Esophagus muscularis mucosa (tissue), 4 donors: Measurements from ENCODE around the gene KPNA6.

Experiments
- EP300 ChIP-seq: sonication (generic); formaldehyde crosslinking; IDR thresholded peaks from one replicate; pipeline ENCODE4 v1.6.1; 2017; ENCODE audit warnings: antibody characterized with exemption
- POLR2AphosphoS5 ChIP-seq, 2 donors: sonication (generic); formaldehyde crosslinking; IDR thresholded peaks; one replicate each; pipeline ENCODE4 v1.6.1; 2017; ENCODE audit warnings: antibody characterized with exemption in 2 of 2
- TF ChIP-seq, protein P1 (sequence below), 3 experiments: fragments of 200-600 bp in 2 of 3; fragments of 450-650 bp in 1 of 3; sonication (generic) in 2 of 3; IDR thresholded peaks; one replicate each; pipeline ENCODE4 v1.5.1; 2017 to 2019; ENCODE audit warnings: antibody characterized with exemption in 3 of 3, mild to moderate bottlenecking in 2 of 3, moderate library complexity in 1 of 3

- TF ChIP-seq EP300 (no peak), POLR2AphosphoS5 (IDR thresholded peaks at IDR 0.05) (no peak)
- TF ChIP-seq, protein P1, sequence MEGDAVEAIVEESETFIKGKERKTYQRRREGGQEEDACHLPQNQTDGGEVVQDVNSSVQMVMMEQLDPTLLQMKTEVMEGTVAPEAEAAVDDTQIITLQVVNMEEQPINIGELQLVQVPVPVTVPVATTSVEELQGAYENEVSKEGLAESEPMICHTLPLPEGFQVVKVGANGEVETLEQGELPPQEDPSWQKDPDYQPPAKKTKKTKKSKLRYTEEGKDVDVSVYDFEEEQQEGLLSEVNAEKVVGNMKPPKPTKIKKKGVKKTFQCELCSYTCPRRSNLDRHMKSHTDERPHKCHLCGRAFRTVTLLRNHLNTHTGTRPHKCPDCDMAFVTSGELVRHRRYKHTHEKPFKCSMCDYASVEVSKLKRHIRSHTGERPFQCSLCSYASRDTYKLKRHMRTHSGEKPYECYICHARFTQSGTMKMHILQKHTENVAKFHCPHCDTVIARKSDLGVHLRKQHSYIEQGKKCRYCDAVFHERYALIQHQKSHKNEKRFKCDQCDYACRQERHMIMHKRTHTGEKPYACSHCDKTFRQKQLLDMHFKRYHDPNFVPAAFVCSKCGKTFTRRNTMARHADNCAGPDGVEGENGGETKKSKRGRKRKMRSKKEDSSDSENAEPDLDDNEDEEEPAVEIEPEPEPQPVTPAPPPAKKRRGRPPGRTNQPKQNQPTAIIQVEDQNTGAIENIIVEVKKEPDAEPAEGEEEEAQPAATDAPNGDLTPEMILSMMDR (IDR thresholded peaks at IDR 0.05): no peak
These were observed 43.5 kb downstream of the KPNA6 start for GRCh38 chr1:32151319-32151787.
